Activated gamma-delta T cell treated with anti-CD3 and anti-CD28 coated beads, Interleukin-2, amount 50 U/mL, for 16 hours (primary cell): ENCODE measurements around the gene PDE4D.

Experiments
- DNase-seq: peaks from one replicate; pipeline ENCODE4 v3.0.0-alpha.2; 2020; ENCODE audit warnings: low read depth

PDE4D gene

GRCh38 chr5:59137846-59138245, 755.7 kb downstream of the PDE4D start:
- DNase-seq: no peak

- DNase-seq: no peak
Measured at GRCh38 chr5:59136549-59136948, 757.0 kb downstream of the PDE4D start.

- no peak for DNase-seq
Measured at GRCh38 chr5:59134471-59135163, 758.9 kb downstream of the PDE4D start.

GRCh38 chr5:59133764-59134261, 759.7 kb downstream of the PDE4D start:
- no peak for DNase-seq

- DNase-seq: no peak
Measured at GRCh38 chr5:59132131-59132530, 761.4 kb downstream of the PDE4D start.

GRCh38 chr5:59130431-59130830, 763.1 kb downstream of the PDE4D start:
- DNase-seq: no peak

GRCh38 chr5:59128646-59129290, 764.8 kb downstream of the PDE4D start:
- no peak for DNase-seq

- peak; percentile 1 for DNase-seq
Measured at GRCh38 chr5:59126708-59127573, 766.6 kb downstream of the PDE4D start.

GRCh38 chr5:59126016-59126707, 767.4 kb downstream of the PDE4D start:
- no peak for DNase-seq

- DNase-seq: no peak
Measured at GRCh38 chr5:59125011-59125961, 768.2 kb downstream of the PDE4D start.

GRCh38 chr5:59123595-59124561, 769.6 kb downstream of the PDE4D start:
- no peak for DNase-seq

- DNase-seq: no peak
Measured at GRCh38 chr5:59119480-59119879, 774.0 kb downstream of the PDE4D start.

- no peak for DNase-seq
Measured at GRCh38 chr5:59117320-59117719, 776.2 kb downstream of the PDE4D start.

- DNase-seq: no peak
Measured at GRCh38 chr5:59116231-59116865, 777.2 kb downstream of the PDE4D start.

GRCh38 chr5:59115345-59115744, 778.2 kb downstream of the PDE4D start:
- no peak for DNase-seq

GRCh38 chr5:59109383-59109782, 784.1 kb downstream of the PDE4D start:
- DNase-seq: no peak

- no peak for DNase-seq
Measured at GRCh38 chr5:59107692-59108091, 785.8 kb downstream of the PDE4D start.

GRCh38 chr5:59104400-59105127, 789.0 kb downstream of the PDE4D start:
- DNase-seq: no peak

- no peak for DNase-seq
Measured at GRCh38 chr5:59103303-59103702, 790.2 kb downstream of the PDE4D start.
